Stimulated activated CD8-positive, alpha-beta memory T cell treated with anti-CD3 and anti-CD28 coated beads, Interleukin-4, amount 100 ng/mL, for 4 hours (primary cell): Measurements from ENCODE around the gene PID1.
"Not testable (repeated sequence)": the region's sequence is repeated elsewhere in the genome, so short reads cannot be mapped to it uniquely, and the experiment has no call there.

ENCODE experiments used
- DNase-seq, 2 donors: peaks; one replicate each; pipeline ENCODE4 v3.0.0-alpha.2; 2020; ENCODE audit warnings: low read depth in 2 of 2, low spot score in 1 of 2

PID1 gene

DNA sequence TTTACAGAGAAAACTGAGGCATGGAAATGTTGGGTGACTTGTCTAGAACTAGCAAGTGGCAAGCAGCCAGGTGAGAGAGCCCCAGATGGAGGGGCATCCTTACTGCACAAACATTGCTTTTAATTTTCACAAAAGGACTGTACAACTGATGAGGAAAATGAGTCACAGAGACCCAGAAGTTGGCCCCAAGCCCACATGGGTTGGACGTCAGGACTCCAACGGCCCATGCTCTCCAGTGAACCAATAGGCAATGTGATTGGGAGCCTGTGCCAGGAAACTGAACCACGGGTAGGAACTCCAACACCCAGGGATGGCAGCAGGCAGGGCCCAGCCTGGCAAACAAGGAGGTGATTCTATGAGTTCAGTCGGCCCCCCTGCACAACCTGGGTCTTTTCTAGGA, 50.8 kb downstream of the PID1 start:
- no peak for DNase-seq

DNA sequence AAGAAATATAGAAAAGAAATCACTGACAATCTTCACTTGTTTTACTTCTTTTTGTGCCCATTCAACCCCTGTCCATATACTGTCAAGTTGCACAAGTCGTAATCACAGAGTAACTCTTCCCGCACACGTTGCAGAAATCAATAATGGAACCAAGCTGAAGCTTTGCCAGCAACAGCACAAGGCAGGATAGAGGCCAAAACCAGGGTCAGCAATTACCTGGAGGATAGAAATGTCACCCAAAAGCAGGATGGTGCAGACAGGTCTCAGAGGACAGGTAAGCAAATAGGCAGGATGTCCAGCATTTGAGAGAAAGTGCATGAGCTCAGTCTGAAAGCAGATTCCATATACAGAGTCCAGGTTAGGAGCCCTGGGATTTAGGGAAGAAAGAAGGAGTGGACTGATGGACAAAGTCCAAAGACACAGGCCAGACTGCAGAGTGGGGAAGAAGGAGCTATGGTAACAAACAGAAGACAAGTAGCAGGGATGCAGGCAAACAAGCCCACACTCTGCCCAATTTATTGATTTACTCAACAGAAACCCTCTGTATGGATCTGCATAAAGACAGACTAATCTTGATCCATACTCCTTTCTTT, 52.7 kb downstream of the PID1 start:
- DNase-seq: no peak

DNA sequence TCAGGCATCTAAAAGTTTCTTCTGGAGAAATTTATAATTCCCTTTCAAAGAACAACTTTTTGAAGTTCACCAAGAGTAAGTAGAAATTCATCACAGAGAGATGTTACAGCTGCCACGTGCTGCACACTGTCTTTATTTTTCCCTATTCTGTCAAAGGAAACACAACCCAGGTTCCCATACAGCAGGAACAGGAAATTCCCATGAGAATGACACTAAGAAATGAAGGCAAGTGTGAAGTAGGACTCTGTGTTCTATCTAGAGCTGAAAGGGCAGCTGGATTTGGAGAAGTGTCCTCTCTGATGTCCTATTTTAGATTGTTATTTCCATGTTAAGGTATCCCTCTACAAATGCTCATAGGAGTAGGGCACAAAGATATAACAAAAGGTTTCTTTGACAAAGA, 58.8 kb downstream of the PID1 start:
- DNase-seq: no peak

DNA sequence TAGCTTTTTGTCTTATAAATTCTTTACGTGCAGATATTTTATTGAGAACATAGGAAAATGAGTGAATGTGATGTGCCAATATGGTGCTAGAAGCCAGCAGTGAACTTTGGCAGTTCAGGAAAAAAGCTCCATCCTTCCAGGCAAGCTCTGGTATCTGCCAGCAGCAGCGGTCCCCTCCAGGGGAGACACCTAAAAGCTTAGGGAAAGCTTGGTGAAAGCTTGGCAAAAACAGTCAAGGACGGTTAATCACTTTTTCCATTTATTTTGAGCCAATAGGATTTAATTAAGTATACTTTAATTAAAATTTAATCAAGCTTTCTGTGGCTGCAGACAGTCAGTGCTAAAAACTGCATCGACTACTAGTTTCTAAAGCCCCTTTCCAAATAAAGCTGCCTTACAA, 60.4 kb downstream of the PID1 start:
- no peak for DNase-seq

DNA sequence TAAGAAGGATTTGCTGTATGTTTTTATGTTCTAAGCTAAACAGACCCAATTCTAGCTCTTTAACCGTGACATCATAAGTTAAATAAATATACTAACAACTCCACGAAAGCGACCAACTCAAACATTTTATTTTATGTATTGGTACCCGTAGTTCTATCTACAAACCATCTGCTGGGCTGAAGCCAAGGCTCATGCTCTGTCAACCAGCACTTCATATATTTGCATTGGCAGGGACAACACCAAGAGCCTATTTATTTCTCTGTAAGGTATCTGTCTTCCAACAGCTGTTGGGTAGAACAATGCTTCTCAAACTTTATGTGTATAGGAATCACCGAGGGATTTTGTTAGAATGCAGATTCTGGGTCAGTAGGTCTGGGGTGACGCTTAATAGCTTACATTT, 64.5 kb downstream of the PID1 start:
- DNase-seq: no peak

DNA sequence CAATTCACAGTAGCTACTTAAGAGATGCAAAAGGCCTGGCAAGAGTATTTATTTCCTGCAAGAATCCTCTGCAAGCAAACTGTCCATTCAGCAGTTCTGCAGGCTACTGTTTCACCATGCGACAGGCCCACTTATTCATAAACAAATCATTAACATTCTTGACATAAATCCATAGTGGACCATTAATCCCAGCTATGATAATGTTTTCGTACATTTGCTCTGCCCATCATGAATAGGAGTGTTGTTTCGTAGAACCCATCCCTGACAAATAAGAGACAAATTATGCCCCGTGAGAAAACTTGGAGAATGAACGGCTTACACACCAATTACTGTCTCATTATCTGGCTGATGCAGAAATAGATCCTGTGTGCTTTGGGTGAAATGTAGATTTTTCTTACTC, 65.4 kb downstream of the PID1 start:
- no peak for DNase-seq

DNA sequence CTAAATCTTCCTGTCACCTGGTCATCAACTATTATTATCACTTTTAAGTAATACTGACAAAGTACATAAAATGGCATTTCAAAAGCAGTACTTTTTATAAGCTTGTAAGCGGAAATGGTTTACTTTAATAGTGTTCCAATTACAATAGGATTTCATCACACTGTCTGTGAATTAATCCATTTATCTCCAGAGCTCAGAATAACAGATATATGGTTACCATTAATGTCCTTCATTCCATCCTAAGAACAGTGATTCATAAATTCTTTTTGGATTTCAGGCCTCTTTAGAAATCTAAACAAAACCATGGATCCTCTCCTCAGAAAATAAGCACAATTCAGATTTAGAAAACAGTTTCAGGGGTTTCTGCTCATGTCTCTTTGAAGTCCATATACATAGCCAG, 68.4 kb downstream of the PID1 start:
- no peak for DNase-seq

DNA sequence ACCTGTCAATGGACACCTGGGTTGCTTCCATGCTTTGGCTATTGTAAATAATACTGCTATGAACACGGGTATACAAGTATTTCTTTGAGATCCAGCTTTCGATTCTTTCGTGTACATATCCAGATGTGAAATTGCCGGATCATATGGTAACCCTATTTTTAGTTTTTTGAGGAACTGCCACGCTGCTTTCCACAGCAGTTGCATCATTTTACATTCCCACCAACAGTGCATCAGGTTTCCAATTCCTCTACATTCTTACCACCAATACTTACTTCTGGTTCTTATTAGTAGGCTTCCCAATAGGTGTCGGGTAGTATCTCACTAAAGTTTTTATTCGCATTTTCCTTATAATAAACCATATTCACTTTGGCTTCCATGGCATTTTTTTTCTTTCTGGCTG, 69.6 kb downstream of the PID1 start:
- no peak for DNase-seq

DNA sequence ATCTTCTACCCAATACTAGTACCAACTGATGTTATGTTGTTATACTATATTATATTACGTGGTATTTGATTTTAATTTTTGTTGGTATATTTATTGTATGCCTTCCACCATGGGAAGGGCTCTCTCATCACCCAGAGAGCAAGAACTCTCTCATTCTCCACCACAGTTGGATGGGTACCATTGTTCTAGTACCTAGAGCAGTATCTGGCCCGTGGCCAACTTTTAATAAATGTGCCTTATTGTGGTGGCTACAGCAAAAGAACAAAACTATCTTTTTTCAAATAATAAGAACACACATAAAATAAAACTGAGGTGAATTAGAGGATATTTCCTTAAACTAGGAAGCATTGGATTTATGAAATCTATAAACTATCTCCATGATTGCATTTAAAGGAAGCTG, 71.8 kb downstream of the PID1 start:
- DNase-seq: no peak

DNA sequence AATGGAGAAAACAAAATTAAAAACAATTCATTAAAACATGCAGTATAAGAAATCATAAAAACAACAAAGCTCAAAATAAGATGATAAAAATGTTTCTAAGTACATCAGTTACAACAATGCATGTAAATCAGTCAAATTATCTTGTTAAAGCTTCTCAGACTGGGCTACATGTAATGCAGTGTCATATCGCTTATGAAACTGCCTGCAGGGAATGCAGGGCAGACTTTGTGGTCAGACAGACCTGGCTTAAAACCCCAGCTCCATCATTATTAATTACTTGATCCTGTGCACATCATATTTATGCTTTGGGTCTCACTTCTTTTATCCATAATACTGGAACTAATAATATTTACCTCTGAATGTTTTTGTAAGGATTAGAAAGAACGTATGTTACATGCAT, 74.6 kb downstream of the PID1 start:
- no peak for DNase-seq

DNA sequence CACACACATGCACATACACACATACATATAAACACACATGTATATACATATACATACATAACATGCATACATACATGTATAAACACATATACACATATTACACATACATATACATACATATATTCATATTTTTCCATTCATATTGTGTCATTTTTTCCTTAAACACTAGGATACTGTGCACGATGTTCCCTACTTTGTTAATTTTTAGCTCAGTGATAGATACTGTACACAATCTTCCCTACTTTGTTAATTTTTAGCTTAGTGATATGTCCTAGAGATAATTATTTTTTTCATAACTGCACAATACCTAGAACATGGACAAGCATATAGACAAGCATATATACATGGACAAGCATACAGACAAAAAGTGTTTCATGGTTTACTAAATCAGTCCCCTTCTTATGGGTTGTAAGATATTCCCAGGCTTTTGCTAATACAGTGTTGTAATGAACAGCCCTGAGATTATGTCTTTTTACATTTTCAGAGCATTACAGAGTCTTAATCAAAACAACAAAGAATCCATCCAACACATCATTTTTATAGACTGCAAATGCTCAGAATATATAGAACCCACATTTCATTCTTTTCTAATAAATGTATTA, 75.6 kb downstream of the PID1 start:
- no peak for DNase-seq

DNA sequence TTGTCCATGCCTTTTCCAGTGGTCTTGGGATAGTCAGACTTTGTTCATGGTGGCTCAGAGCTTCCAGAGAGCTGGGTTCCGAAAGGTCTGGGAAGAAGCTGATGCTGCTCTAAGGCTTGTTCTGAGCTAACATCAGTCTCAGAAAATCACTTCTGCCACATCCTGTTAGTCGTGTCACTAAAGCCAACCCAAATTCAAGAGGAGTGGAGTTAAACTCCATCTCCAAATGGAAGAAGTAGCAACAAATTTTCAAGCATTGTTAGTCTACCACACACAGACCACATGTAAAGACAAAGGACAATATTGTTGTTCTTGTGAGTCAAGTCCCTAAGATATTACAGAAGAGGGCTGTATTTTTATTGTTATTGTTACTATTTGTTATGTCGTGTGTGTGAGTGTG, 77.8 kb downstream of the PID1 start:
- no peak for DNase-seq

DNA sequence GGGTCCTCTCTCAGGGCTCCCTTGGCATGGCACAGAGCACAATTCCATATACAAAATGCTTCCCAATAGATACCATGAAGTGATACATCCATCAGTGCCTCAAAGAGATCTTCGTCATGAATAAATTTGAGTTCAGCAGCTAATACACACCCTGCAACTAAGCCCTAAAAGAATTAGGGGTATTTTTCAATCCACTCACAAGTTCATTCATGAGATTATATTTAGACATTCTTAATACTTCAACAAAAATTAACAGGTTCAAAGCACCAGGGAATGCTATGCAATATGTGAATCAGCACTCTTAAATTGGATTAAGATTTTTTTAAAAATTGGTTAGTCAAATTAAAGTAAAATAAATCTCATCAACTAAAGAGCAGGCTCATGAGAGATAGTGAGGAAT, 79.7 kb downstream of the PID1 start:
- no peak for DNase-seq

DNA sequence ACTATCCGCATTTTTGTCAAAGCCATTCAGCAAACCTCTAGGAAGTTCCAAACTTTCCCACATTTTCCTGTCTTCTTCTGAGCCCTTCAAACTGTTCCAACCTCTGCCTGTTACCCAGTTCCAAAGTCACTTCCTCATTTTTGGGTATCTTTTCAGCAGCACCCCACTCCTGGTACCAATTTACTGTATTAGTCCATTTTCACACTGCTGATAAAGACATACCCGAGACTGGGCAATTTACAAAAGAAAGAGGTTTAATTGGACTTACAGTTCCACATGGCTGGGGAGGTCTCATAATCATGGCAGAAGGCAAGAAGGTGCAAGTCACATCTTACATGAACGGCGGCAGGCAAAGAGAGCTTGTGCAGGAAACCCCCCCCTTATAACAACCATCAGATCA, 84.0 kb downstream of the PID1 start:
- not testable (repeated sequence) for DNase-seq

DNA sequence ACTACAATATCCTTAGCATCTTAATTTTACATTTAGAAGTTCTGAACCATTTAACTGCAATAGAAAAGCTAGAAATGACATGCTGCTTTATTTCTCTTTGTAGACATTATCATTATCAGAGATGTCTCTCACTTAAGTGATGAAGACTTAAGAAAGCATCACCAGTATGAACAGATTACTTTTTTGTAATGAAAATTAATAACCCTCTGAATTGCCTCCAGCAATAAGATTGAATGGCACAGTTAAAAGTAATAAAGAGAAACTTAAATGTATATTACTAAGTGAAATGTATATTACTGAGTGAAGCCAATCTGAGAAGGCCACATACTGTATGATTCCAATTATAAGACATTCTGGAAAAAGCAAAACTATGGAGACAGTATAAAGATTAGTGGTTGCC, 89.4 kb downstream of the PID1 start:
- no peak for DNase-seq

DNA sequence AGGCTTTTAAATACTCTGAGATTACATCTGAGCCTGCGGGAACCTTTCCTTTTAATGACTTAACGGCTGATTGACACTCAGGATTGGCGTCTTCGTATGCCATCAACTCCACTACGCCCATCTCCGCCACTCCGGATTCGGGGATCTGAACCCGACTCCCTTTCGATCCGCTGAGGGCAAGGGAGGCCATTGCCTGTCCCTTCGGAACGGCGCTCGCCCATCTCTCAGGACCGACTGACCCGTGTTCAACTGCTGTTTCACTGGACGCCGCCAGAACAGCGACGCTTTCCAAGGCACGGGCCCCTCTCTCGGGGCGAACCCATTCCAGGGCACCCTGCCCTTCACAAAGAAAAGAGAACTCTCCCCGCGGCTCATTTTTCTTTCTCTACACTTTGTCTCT, 90.4 kb downstream of the PID1 start:
- no peak for DNase-seq

DNA sequence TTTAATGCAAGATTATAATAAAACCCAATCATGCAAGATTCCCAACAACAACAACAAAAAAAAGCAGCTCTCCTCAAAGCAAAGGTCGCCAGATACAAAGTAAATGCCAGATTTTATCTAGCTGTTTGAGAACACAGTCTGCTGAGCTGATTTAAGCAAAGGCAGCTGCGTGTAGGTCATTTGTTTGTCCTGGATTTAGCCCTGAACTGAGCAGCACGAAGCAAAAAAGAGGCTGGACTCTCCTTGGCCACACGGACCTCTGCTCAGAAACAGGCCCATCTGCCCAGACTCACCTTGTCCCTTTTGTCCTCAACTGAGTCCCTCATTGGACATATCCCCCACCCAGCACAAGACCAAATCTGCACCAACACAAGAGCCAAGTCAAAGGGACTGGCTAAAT, 91.5 kb downstream of the PID1 start:
- no peak for DNase-seq

DNA sequence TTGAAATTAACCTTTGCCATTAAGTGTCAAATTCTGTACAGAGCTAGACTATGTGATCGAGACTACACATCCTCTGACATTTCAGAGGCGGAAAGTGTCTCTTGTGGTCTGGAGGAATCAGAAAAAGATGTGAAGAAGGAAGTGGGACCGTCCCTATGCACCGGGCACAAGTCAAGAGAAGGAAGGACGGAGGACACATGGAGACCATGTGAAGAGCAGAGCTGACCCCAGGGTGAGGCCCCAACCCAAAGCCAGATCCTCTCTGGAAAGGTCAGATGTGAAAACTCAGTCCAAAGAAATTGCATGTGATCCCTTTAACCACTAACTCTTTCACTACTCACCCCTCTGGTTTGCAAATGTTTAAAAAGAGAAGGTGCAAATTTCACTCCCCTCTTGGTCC, 92.4 kb downstream of the PID1 start:
- DNase-seq: no peak

DNA sequence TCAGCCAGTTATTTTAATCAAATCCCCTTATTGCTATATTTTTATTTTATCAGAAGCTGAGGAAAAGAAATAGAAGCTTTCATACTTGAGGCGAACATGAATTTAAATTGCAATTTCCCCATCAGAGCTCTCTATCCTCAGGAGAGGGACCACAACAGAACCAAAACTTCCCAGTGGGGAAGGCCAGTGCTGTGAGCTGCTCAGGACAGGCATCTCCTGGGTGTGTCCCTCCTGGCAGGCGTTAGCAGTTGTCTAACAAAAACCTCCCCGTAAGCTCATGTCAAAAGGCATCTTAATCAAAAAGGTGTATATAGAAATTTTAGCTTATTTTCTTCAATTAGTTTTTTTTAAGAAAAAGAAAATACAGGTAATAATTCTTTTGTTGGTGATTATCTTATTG, 93.0 kb downstream of the PID1 start:
- DNase-seq: no peak

DNA sequence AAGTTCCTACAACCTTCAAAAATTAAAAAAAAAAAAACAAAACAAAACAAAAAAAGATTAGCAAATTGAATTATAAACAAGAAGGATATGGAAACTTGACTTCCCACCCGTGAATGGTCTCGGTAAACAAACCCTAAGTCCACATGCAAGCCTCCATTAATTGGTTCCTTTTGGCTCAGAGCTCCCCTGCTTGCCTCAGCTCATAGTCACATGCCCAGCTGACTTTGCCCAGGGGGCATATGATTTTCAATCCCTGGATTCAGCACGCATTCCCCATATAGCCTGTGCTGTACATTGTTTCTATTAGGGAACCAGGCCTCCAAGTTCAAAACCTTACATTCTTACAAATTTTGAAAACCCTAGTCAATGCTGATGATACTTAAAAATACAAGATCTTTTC, 95.0 kb downstream of the PID1 start:
- no peak for DNase-seq

DNA sequence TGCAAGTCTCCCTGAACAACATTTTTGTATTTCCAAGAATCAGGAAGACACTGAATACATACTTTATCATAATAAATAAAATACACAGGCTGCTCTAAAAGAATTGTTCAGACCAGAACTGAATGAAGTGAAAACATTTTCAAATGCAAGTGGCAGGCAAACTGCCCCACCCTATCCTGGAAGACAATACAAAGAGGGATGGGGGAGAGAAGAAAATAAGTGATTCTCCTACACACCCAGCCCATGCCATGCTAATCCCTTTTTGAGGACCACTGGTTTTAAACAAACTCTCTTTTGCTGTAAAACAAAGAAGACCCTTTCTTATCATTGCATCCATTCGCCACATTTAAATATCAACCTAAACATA, 95.6 kb downstream of the PID1 start:
- no peak for DNase-seq

DNA sequence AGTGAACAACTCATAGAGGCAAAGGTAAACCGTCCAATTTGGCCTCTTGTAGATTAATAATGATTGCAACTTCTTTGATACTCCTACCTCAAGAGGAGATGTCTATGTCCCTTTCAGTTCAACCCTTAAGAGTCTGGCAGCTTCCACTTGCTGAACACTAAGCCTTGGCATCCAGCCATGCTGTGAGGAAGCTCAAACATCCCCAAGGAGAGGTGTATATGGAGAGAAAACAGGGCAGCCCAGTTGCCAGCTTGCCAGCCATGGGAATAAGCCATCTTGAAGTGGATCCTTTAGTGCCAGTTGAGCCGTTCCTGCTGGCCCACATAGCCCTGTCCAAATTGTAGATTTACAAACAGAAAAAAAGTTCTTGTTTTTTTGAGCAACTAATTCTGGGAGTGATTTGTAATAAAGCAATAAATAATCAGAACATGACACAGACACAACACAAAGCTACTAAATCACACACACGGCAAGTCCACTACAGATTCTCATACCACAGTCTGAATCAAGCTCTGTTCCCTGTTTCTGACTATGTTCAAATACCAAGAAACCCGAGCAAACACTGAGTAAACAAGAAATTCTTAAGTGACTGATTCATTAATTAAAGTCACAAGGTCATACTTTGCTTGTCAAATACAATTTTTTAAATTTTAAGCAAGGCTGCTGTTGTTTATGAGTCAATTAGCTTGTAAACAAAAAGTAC, 96.1 kb downstream of the PID1 start:
- no peak for DNase-seq

DNA sequence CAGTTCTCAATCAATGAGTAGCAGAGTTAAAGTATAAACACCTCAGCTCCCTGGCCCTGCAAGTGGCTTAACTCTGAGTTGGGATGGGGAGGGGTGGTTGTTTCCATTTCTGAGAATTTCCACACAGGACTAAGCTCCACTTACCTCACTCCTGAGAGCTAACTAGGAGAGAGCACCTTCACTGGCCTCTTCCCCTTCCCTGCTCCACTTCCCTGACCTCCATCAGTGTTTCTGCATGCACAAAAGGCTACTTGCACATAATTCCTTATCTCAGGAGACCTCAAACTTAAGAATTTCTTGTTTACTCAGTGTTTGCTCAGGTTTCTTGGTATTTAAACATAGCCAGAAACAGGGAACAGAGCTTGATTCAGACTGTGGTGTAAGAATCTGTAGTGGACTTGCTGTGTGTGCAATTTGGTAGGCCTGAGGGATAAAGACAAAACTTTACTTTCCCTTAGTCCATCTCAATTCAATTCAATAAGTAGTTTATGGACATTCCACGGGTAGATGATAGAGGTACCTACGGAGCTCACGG, 97.2 kb downstream of the PID1 start:
- DNase-seq: no peak
